Osteoblast (primary cell): Measurements from ENCODE around the gene MAP4K4. TPM values are rescaled to one million over a fixed set of nuclear protein-coding genes. Genes with fewer than 3 reads are reported as not detected.

ENCODE experiments used
- DNase-seq: peaks from one replicate; pipeline ENCODE4 v3.0.0; 2011; ENCODE audit warnings: low spot score, mixed read lengths; ENCODE audit not compliant: insufficient read length; ENCODE audit errors: missing footprints
- H2AFZ ChIP-seq: 2 replicates; pipeline ENCODE4 v1.6.0; 2011; ENCODE audit warnings: mild to moderate bottlenecking, low read length
- H3K27ac ChIP-seq: 2 replicates; pipeline ENCODE4 v1.5.1; 2011; ENCODE audit warnings: mild to moderate bottlenecking, low read depth, low read length, moderate library complexity
- H3K27me3 ChIP-seq: 2 replicates; pipeline ENCODE4 v1.6.0; 2012; ENCODE audit warnings: mild to moderate bottlenecking, control low read depth, inconsistent platforms, low read length, moderate library complexity; ENCODE audit not compliant: insufficient read depth
- H3K36me3 ChIP-seq: 2 replicates; pipeline ENCODE4 v1.5.1; 2011; ENCODE audit warnings: mild to moderate bottlenecking, low read length, control low read depth, moderate library complexity; ENCODE audit not compliant: insufficient read depth
- H3K4me1 ChIP-seq: 2 replicates; pipeline ENCODE4 v1.5.1; 2011; ENCODE audit warnings: mild to moderate bottlenecking, low read length, control low read depth, moderate library complexity; ENCODE audit not compliant: insufficient read depth
- H3K4me2 ChIP-seq: 2 replicates; pipeline ENCODE4 v1.6.0; 2011; ENCODE audit warnings: mild to moderate bottlenecking, low read length; ENCODE audit not compliant: insufficient read depth
- H3K4me3 ChIP-seq: fragments of 200-600 bp; sonication (generic); 3 replicates; pipeline ENCODE4 v1.5.1; 2012; ENCODE audit warnings: mild to moderate bottlenecking, low read length, inconsistent platforms; ENCODE audit not compliant: insufficient read depth
- H3K79me2 ChIP-seq: 2 replicates; pipeline ENCODE4 v1.6.0; 2012; ENCODE audit warnings: mild to moderate bottlenecking, low read length, control low read depth, inconsistent platforms; ENCODE audit not compliant: insufficient read depth
- H3K9me3 ChIP-seq: 2 replicates; pipeline ENCODE4 v1.5.1; 2011; ENCODE audit warnings: low read depth, low read length, control low read depth
- H4K20me1 ChIP-seq: 2 replicates; pipeline ENCODE4 v1.6.0; 2012; ENCODE audit warnings: mild to moderate bottlenecking, low read length, control low read depth; ENCODE audit not compliant: insufficient read depth
- CTCF ChIP-seq: IDR thresholded peaks from 2 replicates; pipeline ENCODE4 v1.5.1; 2011; ENCODE audit warnings: mild to moderate bottlenecking, low read depth, low read length, moderate library complexity; ENCODE audit errors: extremely low read depth
- total RNA-seq: library from RNA; depleted of rRNA; stranded (reverse); fragments of >200 nt; gene quantifications from 2 replicates; pipeline ENCODE4 v1.2.3, GENCODE V29; 2012

The MAP4K4 gene
- total RNA-seq, 1 donor = 231 TPM

GRCh38 chr2:101830146-101830545, 132.6 kb downstream of the MAP4K4 start:
- no peak for TF ChIP-seq CTCF
- DNase-seq = no peak
- peaks cover 59% of the 10 kb centered on the region for H3K36me3 ChIP-seq
- peaks cover 63% of the 10 kb centered on the region for H3K4me1 ChIP-seq
- no peak overlapping the region for H3K4me3 ChIP-seq
- no peaks in the 10 kb centered on the region for H3K27me3 ChIP-seq
- no peaks in the 10 kb centered on the region for H3K9me3 ChIP-seq
- H3K4me2 ChIP-seq = no peak overlapping the region
- no peak overlapping the region for H2AFZ ChIP-seq
- peak overlapping the region; percentile 95 for H3K27ac ChIP-seq
- peaks cover 74% of the 10 kb centered on the region for H3K79me2 ChIP-seq
- H4K20me1 ChIP-seq = peaks cover 12% of the 10 kb centered on the region

GRCh38 chr2:101830555-101830954, 133.0 kb downstream of the MAP4K4 start:
- Histone ChIP-seq H3K4me2 (no peak overlapping the region), H3K79me2 (peaks cover 74% of the 10 kb centered on the region), H4K20me1 (peaks cover 12% of the 10 kb centered on the region), H3K27ac (peak overlapping the region; percentile 95), H3K27me3 (no peaks in the 10 kb centered on the region), H3K4me3 (no peak overlapping the region), H3K9me3 (no peaks in the 10 kb centered on the region), H3K36me3 (peaks cover 59% of the 10 kb centered on the region), H3K4me1 (peaks cover 59% of the 10 kb centered on the region), H2AFZ (no peak overlapping the region)
- TF ChIP-seq CTCF = no peak
- DNase-seq = no peak

- no peak for DNase-seq
- Histone ChIP-seq H3K4me1 (peaks cover 51% of the 10 kb centered on the region), H3K36me3 (peaks cover 61% of the 10 kb centered on the region), H3K27me3 (no peaks in the 10 kb centered on the region), H3K27ac (peak overlapping the region; percentile 95), H3K9me3 (no peaks in the 10 kb centered on the region), H4K20me1 (peaks cover 12% of the 10 kb centered on the region), H3K79me2 (peaks cover 74% of the 10 kb centered on the region), H3K4me3 (no peak overlapping the region), H3K4me2 (no peak overlapping the region), H2AFZ (no peak overlapping the region)
- TF ChIP-seq CTCF = peak; percentile 87
Measured at GRCh38 chr2:101831351-101831865, 133.9 kb downstream of the MAP4K4 start.

- H3K79me2 ChIP-seq = peaks cover 73% of the 10 kb centered on the region
- DNase-seq = no peak
- no peak overlapping the region for H2AFZ ChIP-seq
- H4K20me1 ChIP-seq = peaks cover 12% of the 10 kb centered on the region
- peak; percentile 24 for TF ChIP-seq CTCF
- H3K27me3 ChIP-seq = no peaks in the 10 kb centered on the region
- H3K27ac ChIP-seq = peak overlapping the region; percentile 95
- peaks cover 68% of the 10 kb centered on the region for H3K36me3 ChIP-seq
- no peak overlapping the region for H3K4me3 ChIP-seq
- peaks cover 44% of the 10 kb centered on the region for H3K4me1 ChIP-seq
- no peak overlapping the region for H3K4me2 ChIP-seq
- no peaks in the 10 kb centered on the region for H3K9me3 ChIP-seq
Measured at GRCh38 chr2:101832114-101832513, 134.6 kb downstream of the MAP4K4 start.
